GM19372 (cell line): ENCODE results near the gene TEX261.

Source experiments
- ATAC-seq: cut with Tn5 transposase; IDR thresholded peaks from one replicate; pipeline ENCODE4 v1.9.1; 2021; ENCODE audit warnings: mild to moderate bottlenecking, low read depth, moderate library complexity; ENCODE audit not compliant: unreplicated experiment

TEX261 gene

DNA sequence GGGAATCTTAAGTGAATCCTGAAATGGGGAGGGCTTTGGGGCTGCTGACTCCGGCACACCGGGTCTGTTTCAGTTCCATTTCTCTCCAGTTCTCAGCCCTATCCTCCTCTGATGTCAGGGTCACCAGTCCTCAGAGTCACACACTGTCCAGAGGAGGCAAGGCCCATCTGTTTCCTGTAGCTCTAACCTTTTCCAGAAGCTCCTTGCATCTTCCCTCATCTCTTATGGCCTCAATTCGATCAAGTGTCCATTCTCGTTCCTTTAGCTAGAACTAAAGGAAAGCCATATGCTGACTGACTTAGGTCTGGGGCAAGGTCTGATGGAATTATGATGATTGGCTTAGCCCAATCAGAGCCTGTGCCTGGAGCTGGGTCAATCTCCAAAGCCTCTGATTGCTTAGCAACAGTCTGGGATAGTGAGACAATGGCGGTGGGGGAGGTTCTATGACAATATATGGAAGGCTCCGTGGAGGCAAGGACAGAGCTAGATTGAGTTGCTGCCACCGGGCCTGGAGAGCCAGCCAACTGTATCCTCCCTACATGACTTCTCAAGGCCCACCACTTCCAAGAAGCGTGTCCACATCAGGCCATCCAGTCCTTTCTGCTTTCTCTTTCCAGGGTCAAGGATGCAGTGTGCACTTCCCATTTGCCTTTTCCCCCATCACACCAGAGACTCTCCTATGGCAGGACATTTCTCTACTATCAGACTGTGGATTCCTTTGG lies 11.0 kb downstream of the TEX261 start:
- no peak for ATAC-seq

DNA sequence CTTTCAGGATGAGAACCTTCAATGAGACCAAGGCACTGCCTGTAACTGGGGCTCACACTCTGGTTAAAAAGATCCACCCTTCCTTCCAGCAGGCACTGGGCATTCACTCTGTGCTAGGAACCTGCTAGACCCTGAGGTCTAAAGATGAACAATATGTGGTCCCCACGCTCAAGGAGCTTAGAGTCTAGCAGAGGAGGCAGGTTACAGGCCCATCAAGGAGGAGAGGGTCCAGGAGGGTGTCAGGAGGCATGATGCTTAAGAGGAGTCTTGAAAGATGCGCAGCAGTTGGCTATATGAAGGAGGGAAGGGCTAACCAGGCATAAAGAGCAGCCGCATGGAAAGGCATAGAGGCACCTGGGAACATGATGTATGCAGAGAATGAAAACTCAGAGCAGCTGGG lies 11.7 kb downstream of the TEX261 start:
- no peak for ATAC-seq

DNA sequence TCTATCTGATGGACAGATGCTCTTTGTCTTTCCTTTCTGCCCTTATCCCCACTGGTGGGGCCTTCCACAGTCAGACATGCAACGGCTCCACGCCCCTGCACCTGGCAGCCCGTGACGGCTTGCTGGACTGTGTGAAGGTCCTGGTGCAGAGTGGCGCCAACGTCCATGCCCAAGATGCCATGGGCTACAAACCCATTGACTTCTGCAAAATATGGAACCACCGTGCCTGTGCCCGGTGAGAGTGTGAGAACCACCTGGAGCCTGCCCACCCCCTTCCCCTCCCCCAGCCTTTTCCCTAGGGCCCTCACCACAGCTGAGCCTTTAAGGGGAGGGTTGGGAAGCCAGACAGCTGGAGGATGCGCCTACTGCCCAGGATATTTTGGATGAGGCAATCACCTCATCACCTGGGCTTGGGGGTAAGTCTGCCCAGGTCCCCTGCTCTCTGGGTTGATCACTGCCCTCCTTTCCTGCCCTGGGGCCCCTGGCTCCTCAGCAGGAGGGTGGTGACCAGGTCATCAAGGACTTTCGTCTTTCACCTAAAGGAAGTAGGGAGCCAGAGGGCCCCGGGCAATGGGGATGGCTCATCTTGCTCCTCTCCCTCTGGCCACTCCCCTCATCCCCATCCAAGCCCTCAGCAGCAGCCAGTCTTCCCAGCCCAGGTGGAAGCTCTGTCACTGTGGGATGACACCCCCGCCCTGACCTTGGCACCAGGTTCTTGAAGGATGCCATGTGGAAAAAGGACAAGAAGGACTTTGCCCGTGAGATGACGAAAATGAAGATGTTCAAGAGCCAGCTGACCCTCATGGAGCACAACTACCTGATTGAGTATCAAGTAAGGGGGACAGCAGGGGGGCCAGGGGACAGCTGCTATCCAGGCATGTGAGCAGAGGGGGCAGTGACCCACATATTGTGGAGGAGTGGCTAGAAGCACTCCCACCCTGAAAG lies 12.5 kb downstream of the TEX261 start:
- no peak for ATAC-seq

DNA sequence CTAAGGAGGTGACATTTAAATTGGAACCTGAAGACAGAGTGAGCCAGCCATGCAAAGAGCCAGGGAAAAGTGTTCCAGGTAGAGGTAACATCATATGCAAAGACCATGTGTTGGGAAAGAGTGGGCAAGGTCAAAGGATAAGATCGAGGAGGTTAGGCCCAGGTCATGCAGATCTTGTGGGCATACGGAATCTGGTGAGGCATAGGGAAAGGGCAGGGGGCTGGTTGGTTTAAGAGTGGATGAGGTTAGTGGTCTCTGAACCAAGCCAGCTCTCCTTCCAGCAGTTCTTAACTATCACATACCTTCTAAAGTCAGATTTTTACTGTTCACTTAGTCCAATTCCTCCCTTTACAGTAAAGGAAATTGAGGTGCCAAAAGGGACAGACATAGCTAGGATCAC lies 13.3 kb downstream of the TEX261 start:
- no peak for ATAC-seq

DNA sequence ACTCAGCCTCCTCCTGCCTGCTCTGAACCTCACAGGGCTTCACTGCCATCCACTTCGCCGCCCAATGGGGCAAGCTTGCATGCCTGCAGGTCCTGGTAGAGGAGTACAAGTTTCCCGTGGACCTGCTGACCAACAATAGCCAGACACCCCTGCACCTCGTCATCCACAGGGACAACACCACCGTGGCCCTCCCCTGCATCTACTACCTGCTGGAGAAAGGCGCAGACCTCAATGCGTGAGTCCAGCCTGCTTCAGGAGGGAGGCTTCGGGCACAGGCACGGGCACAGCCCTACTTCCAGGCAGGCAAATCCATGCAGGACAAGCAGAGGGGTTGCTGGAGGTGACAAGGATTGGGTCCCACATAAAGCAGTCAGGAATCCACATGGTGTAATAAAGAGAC lies 15.0 kb downstream of the TEX261 start:
- no peak for ATAC-seq

DNA sequence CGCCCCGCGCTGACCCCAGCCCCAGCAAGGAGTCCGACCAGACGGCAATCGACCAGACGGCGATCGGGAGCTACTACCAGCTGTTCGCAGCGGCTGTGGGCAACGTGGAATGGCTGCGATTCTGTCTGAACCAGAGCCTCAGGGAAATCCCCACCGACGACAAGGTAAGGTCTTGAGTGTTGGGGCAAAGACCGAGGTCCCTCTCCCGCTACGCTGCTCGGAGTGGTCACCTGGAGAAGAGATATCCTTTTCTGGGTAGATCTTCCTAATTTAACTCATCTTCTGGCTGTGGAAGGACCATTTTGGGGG lies 15.5 kb downstream of the TEX261 start:
- no peak for ATAC-seq

DNA sequence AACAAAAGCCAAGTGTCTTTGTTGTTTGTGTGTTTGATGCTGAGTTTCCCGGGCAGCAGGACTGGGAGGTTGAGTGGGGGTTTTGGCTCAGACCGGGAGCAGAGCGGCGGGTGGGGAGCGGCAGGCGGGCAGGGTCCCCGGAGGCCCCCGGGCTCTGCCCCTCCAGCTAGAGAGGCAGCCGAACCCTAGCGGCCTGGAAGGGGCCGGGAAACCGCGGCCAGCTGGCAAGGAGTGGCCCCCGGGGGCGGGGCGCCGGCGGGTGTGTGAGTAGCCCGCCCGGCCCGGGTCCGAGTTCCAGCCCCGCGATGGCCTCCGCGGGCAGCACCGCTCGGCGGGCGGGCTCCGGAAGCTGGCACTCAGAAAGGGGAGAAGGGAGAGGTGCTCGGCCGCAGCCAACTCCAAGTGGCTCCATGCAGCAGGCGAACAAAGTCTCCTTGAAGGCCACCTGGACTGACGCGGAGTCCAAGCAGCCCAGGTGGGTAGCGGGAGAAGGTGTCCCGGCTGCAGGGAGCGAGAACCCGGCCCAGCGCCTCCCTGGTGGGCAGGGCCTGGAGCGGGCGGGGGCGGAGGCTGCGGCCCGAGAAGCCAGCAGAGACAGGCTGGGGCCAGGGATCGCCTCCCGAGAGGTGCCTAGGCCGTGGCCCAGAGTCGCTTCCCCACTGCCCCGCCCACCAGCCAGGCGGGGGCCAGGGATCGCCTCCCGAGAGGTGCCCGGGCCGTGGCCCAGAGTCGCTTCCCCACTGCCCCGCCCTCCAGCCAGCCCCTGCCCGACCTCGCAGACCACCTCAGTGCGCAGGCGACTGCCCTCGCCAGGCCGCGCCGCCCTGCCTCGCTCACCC lies 16.1 kb downstream of the TEX261 start, which contains the start of gene ANKRD53:
Gene ANKRD53 (plus strand): TSS at position 290 of the 839 bp plus-strand sequence. CDS start 16 bp downstream, at position 306.
- ATAC-seq, result no peak

DNA sequence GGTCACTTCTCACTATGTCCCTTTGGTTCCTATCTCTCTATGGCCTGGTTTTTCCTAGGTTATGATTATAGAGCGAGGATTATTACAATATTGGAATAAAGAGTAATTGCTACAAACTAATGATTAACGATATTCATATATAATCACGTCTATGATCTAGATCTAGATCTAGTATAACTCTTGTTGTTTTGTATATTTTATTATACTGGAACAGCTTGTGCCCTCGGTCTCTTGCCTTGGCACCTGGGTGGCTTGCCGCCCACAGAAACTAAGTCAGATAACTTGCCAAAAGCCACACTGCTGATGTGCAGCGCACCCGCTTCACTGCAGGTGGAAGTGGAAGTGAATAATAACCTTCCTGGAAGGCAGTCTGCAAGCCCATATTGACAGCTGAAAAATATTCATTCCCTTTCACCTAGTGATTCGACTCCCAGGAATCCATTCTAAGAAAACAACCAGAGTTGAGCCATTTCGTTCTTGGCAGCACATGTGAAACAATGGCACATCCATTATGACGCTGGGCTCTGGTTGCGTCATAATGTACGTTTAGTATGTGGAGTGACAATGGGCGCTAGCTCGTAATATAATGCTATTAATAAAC lies 17.0 kb downstream of the TEX261 start:
- ATAC-seq, result no peak

DNA sequence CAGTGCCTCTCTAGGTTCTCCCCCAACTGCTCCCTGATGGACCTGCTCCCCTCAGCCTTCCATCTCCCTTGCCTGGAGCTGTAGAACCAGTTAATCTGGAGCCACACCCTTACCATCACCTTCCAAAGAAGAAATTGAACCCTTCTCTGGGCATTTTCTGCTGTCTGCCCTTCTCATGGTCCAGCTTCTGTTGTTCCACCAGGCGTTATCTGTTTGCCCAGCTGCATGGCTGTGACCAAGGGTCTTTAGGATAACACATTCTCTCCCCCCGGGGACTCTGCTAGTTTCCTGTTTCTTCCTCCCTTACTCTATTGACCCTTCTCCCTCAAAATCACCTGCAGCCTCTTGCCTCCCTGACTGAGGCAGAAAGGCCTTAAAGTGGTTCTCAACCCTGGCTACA lies 19.4 kb downstream of the TEX261 start:
- ATAC-seq, result no peak

DNA sequence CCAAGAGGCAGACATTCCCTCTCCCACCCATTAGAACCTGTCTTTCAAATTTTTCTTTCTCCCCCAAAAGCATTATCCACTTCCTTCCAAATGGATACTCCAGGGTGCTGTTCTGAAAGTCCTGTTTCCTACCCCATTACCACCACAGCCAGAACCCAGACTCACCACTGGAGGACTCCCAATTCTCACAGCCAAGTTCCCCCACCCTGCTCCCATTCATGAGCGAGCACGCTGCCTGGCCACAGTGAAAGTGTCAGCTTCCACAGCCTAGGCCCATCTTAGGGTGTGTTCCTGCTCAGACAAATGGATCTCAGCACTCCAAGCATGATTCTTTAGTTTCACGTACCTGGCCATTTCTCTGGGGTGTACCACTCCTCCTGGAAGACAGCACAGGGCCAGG lies 20.1 kb downstream of the TEX261 start:
- ATAC-seq, result no peak

DNA sequence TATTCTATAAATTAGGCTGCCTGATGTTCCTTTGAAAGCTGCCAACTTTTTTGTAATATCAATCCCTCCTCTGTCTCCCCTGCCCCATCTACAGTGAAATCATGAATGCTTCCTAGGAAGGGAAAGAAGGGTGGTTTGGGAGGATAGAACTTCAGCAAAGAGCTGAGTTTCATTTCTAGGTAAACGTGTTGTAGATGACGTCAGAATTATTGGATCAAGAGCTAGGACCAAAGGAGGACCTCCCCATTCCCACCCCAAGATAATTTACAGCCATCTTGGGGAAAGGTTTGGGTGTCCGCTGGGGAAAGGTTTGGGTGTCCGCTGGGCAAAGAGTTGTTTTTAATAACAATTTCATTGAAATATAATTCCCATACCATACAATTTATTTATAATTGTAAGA lies 27.5 kb downstream of the TEX261 start:
- no peak for ATAC-seq

DNA sequence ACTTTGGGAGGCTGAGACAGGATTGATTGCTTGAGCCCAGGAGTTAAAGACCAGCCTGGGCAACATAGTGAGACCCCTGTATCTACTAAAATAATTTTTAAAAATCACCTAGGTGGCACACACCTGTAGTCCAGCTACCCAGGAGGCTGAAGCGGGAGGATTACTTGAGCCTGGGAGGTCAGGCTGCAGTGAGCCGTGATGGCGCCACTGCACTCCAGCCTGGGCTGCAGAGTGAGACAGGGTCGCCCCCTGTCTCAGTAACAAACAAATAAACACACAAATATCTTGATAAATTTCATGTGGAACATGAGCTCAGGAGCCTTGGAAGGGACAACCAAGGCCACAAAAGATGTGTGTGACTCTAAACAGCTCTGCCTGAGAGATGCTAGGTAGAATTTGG lies 28.0 kb downstream of the TEX261 start:
- ATAC-seq, result no peak

DNA sequence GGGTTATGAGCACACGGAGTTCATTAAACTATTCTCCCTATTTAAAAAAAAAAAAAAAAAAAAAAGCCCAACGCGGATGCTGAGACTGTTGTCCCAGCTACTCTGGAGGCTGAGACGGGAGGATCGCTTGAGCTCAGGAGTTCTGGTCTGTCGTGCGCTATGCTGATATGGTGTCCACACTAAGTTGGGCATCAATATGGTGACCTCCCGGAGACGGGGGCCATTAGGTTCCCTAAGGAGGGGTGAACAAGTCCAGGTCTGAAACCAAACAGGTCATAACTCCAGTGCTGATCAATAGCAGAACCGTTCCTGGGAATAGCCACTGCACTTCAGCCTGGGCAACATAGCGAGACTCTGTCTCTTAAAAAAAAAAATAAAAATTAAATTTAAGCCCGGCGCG lies 29.2 kb downstream of the TEX261 start:
- no peak for ATAC-seq

DNA sequence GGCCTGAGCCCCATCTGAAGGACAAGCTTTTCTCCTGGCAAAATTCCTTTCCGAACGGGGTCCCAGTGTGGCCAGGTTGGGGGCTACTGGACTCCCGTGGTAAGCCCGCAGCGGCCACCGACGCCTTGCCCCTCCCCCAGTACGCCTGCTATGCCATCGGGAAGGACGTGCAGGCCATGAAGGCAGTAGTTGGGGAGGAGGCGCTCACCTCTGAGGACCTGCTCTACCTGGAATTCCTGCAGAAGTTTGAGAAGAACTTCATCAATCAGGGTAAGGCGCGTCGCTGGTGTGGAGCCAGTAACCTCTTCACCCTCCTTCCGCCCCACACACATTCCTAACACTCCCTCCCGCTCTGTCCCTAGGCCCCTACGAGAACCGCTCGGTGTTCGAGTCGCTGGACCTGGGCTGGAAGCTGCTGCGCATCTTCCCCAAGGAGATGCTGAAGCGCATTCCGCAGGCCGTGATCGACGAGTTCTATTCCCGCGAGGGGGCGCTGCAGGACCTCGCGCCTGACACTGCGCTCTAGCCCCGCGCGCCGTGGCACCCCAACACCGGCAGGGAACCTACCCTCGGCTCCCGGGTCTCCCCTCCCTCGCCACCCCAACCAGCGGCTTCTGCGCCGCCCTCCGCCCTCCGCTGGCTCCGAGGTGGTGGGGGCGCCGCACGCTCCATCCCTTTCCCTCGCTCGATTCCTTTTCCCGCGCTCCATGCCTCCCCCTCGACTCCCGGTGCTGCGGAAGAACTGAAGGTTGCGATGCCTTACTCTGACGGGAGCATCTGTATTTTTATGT lies 29.9 kb downstream of the TEX261 start:
- ATAC-seq, result peak; percentile 90

DNA sequence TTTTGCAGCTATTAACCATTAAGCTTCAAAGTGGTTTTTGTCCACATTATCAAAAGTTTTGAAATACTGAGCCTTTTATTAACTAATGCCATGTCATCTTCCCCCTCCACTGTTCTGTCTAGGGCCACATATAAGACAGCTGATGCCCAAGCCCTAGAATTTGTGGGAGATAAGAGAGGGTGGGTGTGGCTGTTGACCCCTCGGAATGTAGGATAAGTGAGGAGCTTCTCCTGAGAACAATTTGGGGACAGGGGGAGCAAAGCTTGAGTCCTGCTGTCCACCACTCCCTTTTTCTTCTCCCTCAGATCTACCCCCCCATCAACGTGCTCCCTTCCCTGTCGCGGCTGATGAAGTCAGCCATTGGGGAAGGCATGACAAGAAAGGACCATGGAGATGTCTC lies 30.5 kb downstream of the TEX261 start:
- ATAC-seq, result no peak

DNA sequence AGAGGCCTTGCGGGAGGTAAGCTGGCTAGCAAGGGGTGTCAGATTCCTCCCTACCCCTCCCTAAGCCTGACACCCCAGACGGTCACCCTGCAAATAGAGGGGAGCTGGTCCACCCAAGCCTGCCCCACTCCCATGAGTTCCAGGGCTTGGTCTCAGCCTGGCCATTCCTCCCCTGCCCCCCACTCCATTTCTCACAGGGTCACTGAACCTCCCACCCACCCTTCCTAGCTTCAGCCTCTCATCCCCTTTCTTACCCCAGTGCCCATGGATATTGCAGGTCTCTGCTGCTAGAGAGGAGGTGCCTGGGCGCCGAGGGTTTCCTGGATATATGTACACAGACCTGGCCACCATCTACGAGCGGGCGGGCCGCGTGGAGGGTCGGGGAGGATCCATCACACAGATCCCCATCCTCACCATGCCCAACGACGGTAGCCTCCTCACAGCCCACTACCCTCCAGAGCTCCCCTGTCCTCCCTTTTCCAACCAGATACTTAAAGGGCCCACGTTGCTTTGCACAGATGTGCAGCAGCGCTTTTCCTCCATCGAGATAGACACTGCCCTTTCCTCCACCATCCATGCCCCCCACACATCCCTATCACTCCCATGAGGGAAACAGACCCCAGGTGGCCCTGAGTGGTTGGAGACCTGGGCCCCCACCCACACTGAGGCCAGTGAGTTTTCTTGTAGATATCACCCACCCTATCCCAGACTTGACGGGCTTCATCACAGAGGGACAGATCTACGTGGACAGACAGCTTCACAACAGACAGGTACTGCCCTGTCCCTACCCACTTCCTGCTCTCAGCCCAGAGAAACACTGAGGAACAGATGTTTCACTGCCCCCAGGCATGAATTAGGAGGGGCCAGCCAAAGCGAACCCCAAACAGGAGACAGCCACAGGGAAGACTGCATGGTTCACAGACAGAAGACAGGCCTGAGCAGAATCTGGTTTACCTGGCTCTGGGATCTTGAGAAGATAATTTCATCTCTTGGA lies 31.5 kb downstream of the TEX261 start:
- ATAC-seq, result no peak

DNA sequence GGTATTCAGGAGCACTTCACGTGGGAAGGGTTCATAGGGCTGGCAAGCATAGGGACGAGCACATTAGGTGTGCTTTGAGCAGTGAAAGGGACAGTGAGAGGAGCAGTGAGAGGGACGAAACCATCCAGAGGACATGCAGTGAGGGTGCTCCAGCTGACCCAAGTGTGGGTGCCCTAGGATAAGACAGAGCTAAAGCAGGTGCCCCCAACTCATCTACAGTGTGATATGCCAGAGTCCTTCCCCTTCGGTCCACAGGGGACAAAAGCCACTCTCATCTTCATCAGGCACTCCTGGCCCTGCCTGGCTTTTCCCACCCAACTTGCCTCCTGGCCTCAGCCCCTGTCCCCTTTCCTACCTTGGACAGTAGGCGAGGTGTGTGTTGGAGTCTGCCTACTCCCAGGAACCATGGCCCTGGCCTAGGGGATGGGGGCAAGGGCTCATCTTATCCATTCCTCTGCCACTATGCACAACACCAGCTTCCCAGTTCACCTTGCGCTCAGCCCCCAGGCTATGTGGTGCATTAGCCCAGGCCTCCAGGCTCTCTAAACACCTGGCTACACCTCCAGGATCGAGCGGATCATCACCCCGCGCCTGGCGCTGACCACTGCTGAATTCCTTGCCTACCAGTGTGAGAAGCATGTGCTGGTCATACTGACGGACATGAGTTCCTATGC lies 32.3 kb downstream of the TEX261 start:
- no peak for ATAC-seq

DNA sequence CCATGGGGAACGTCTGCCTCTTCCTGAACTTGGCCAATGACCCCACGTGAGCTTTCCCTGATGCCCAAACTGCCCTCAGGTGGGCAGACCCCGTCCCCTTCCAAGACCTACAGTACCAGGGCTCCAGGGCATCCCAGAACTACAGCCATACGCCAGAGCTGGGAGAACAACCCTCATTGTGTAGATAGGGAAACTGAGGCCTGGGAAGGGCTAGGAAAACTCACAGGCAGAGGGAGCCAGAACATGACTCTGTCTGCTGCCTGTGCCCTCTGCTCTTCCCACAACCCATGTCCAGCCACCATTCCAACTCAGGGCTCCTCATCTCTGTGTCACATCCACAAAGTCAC lies 33.1 kb downstream of the TEX261 start:
- no peak for ATAC-seq
